H9 (cell line): ENCODE measurements around the gene CYB5B. TPM values are rescaled to one million over a fixed set of nuclear protein-coding genes. Genes with fewer than 3 reads are reported as not detected.

Experiments
- DNase-seq: peaks from one replicate; pipeline ENCODE4 v3.0.0-alpha.2; 2017
- H2AFZ ChIP-seq: one replicate; pipeline ENCODE4 v1.6.1; 2013; ENCODE audit warnings: mild to moderate bottlenecking, low read length, control low read depth, moderate library complexity
- H2AK5ac ChIP-seq: 2 replicates; pipeline ENCODE4 v1.6.1; 2013; ENCODE audit warnings: low read length, control low read depth, mixed read lengths; ENCODE audit not compliant: insufficient read length
- H2BK120ac ChIP-seq: one replicate; pipeline ENCODE4 v1.6.1; 2013; ENCODE audit warnings: low read depth, mild to moderate bottlenecking, low read length, control low read depth, inconsistent platforms; ENCODE audit not compliant: poor library complexity, severe bottlenecking
- H2BK12ac ChIP-seq: 2 replicates; pipeline ENCODE4 v1.6.1; 2013; ENCODE audit warnings: low read length, control low read depth, mixed read lengths, low read depth; ENCODE audit not compliant: insufficient read length
- H2BK15ac ChIP-seq: 2 replicates; pipeline ENCODE4 v1.6.1; 2013; ENCODE audit warnings: low read depth, low read length, control low read depth
- H2BK20ac ChIP-seq: one replicate; pipeline ENCODE4 v1.6.1; 2013; ENCODE audit warnings: low read depth, mild to moderate bottlenecking, low read length, control low read depth, inconsistent platforms; ENCODE audit not compliant: poor library complexity, severe bottlenecking
- H2BK5ac ChIP-seq: 2 replicates; pipeline ENCODE4 v1.6.1; 2013; ENCODE audit warnings: low read length, control low read depth, mixed read lengths; ENCODE audit not compliant: insufficient read length
- H3K14ac ChIP-seq: 2 replicates; pipeline ENCODE4 v1.6.1; 2013; ENCODE audit warnings: low read length, control low read depth; ENCODE audit not compliant: insufficient read depth
- H3K18ac ChIP-seq: 2 replicates; pipeline ENCODE4 v1.6.1; 2013; ENCODE audit warnings: low read depth, mild to moderate bottlenecking, mixed read lengths, low read length, control low read depth; ENCODE audit not compliant: insufficient read length
- H3K23ac ChIP-seq: 2 replicates; pipeline ENCODE4 v1.6.1; 2013; ENCODE audit warnings: low read length, control low read depth, mixed read lengths, low read depth; ENCODE audit not compliant: insufficient read length
- H3K23me2 ChIP-seq: 2 replicates; pipeline ENCODE4 v1.6.1; 2013; ENCODE audit warnings: low read depth, mild to moderate bottlenecking, mixed read lengths, low read length, control low read depth; ENCODE audit not compliant: insufficient read length, poor library complexity, severe bottlenecking
- H3K27ac ChIP-seq: 2 replicates; pipeline ENCODE4 v1.5.1; 2013; ENCODE audit warnings: low read length, control low read depth, mixed read lengths, low read depth; ENCODE audit not compliant: insufficient read length
- H3K27me3 ChIP-seq: 2 replicates; pipeline ENCODE4 v1.6.1; 2013; ENCODE audit warnings: low read length, control low read depth, inconsistent platforms; ENCODE audit not compliant: insufficient read depth
- H3K4ac ChIP-seq: 2 replicates; pipeline ENCODE4 v1.6.1; 2013; ENCODE audit warnings: low read depth, mild to moderate bottlenecking, control low read depth, inconsistent platforms, low read length, moderate library complexity
- H3K4me1 ChIP-seq: 2 replicates; pipeline ENCODE4 v1.6.1; 2013; ENCODE audit warnings: low read length, control low read depth, inconsistent platforms; ENCODE audit not compliant: insufficient read depth
- H3K4me2 ChIP-seq: 2 replicates; pipeline ENCODE4 v1.6.1; 2013; ENCODE audit warnings: low read length, control low read depth, mixed read lengths; ENCODE audit not compliant: insufficient read length, insufficient read depth
- H3K56ac ChIP-seq: 2 replicates; pipeline ENCODE4 v1.6.1; 2013; ENCODE audit warnings: low read depth, mild to moderate bottlenecking, mixed read lengths, low read length, control low read depth; ENCODE audit not compliant: insufficient read length
- H3K79me1 ChIP-seq: 2 replicates; pipeline ENCODE4 v1.6.1; 2013; ENCODE audit warnings: low read depth, mild to moderate bottlenecking, moderate library complexity, low read length, control low read depth, inconsistent platforms; ENCODE audit not compliant: insufficient read depth, poor library complexity, severe bottlenecking
- H3K79me2 ChIP-seq: 2 replicates; pipeline ENCODE4 v1.6.1; 2013; ENCODE audit warnings: low read length, control low read depth, inconsistent platforms; ENCODE audit not compliant: insufficient read depth
- H3K9ac ChIP-seq: 2 replicates; pipeline ENCODE4 v1.6.1; 2013; ENCODE audit warnings: low read length, control low read depth, mixed read lengths; ENCODE audit not compliant: insufficient read length; ENCODE audit errors: extremely low read depth
- H3K9me3 ChIP-seq: one replicate; pipeline ENCODE4 v1.6.1; 2013; ENCODE audit warnings: low read depth, low read length, inconsistent platforms; ENCODE audit not compliant: control insufficient read depth
- H3T11ph ChIP-seq: one replicate; pipeline ENCODE4 v1.6.1; 2013; ENCODE audit warnings: mild to moderate bottlenecking, low read length, control low read depth, inconsistent platforms
- H4K20me1 ChIP-seq: one replicate; pipeline ENCODE4 v1.6.1; 2013; ENCODE audit not compliant: control insufficient read depth, insufficient read length, insufficient read depth
- H4K5ac ChIP-seq: 2 replicates; pipeline ENCODE4 v1.6.1; 2013; ENCODE audit warnings: low read depth, mild to moderate bottlenecking, mixed read lengths, low read length, control low read depth; ENCODE audit not compliant: insufficient read length
- H4K8ac ChIP-seq: replicated peaks from 2 replicates; pipeline ENCODE4 v1.6.1; 2013; ENCODE audit warnings: low read length, control low read depth, mixed read lengths, low read depth; ENCODE audit not compliant: insufficient read length
- H4K91ac ChIP-seq: 2 replicates; pipeline ENCODE4 v1.6.1; 2013; ENCODE audit warnings: low read depth, mild to moderate bottlenecking, moderate library complexity, mixed read lengths, low read length, control low read depth; ENCODE audit not compliant: insufficient read length
- H3K27ac Mint-ChIP-seq, 3 experiments: 2 replicates in 2 of 3; 3 replicates in 1 of 3; pipeline ENCODE4 v1.8.0; 2020 to 2021; ENCODE audit warnings: mixed read lengths in 3 of 3, mild to moderate bottlenecking in 1 of 3, moderate library complexity in 1 of 3
- H3K27me3 Mint-ChIP-seq: 2 replicates; pipeline ENCODE4 v1.8.0; 2021; ENCODE audit warnings: low read depth, mild to moderate bottlenecking, moderate library complexity, mixed read lengths
- H3K36me3 Mint-ChIP-seq, 3 experiments: 2 replicates in 2 of 3; 3 replicates in 1 of 3; pipeline ENCODE4 v1.8.0; 2020 to 2021; ENCODE audit warnings: low read depth in 3 of 3, mixed read lengths in 3 of 3; ENCODE audit not compliant: insufficient read depth in 1 of 3
- H3K4me1 Mint-ChIP-seq, 2 experiments: 2 replicates each; pipeline ENCODE4 v1.8.0; 2020; ENCODE audit warnings: mixed read lengths in 2 of 2
- H3K4me3 Mint-ChIP-seq, 2 experiments: 2 replicates in 1 of 2; 3 replicates in 1 of 2; pipeline ENCODE4 v1.8.0; 2020 to 2021; ENCODE audit warnings: mild to moderate bottlenecking in 2 of 2, mixed read lengths in 2 of 2, moderate library complexity in 1 of 2
- H3K9me3 Mint-ChIP-seq, 2 experiments: 2 replicates in 1 of 2; 3 replicates in 1 of 2; pipeline ENCODE4 v1.8.0; 2020; ENCODE audit warnings: mild to moderate bottlenecking in 2 of 2, mixed read lengths in 2 of 2, moderate library complexity in 1 of 2
- CTCF ChIP-seq: fragments of 200-600 bp; sonication (generic); conservative IDR thresholded peaks from 3 replicates; pipeline ENCODE4 v1.8.0; 2021; ENCODE audit warnings: antibody characterized with exemption, mild to moderate bottlenecking
- WGBS: extraction: QIAGEN DNeasy Blood & Tissue Kit; methylation state at CpG from one replicate; pipeline ENCODE4 v1.1.7; 2013; ENCODE audit warnings: missing lambda C conversion rate, low lambda C conversion rate, mixed read lengths; ENCODE audit not compliant: insufficient read length; ENCODE audit errors: extremely low coverage; 5-methylcytosine and 5-hydroxymethylcytosine counted together
- total RNA-seq: library from RNA; stranded (reverse); gene quantifications from 2 replicates; pipeline ENCODE4 v1.2.1, GENCODE V29; 2021

Gene CYB5B
- total RNA-seq, 1 experiment from 2014 or later: 126 TPM

GRCh38 chr16:69508033-69508755, 83.8 kb downstream of the CYB5B start:
- Histone ChIP-seq H2AK5ac (no peak overlapping the region), H3T11ph (no peak overlapping the region), H3K56ac (no peak overlapping the region), H3K9me3 (no peaks in the 10 kb centered on the region), H3K18ac (no peak overlapping the region), H3K9ac (no peak overlapping the region), H2BK12ac (no peak overlapping the region), H3K27ac (no peak overlapping the region), H3K27me3 (no peaks in the 10 kb centered on the region), H3K14ac (no peak overlapping the region), H3K4me1 (no peaks in the 10 kb centered on the region; the same call in 1 of the 2 replicates), H3K79me1 (no peaks in the 10 kb centered on the region), H3K4ac (no peak overlapping the region), H3K79me2 (no peaks in the 10 kb centered on the region), H4K91ac (no peak overlapping the region), H2AFZ (peak overlapping the region; percentile 85), H4K5ac (no peak overlapping the region), H3K23ac (no peak overlapping the region), H4K20me1 (no peaks in the 10 kb centered on the region), H3K23me2 (no peaks in the 10 kb centered on the region), H2BK5ac (no peak overlapping the region), H2BK20ac (no peak overlapping the region), H2BK120ac (no peak overlapping the region), H2BK15ac (no peak overlapping the region), H4K8ac (no peak overlapping the region), H3K4me2 (no peak overlapping the region)
- no peak for TF ChIP-seq CTCF
- no peaks in the 10 kb centered on the region for H3K9me3 Mint-ChIP-seq
- no peaks in the 10 kb centered on the region for H3K36me3 Mint-ChIP-seq
- no peak for DNase-seq
- no peaks in the 10 kb centered on the region for H3K27me3 Mint-ChIP-seq
- 0 out of 4 replicates have a peak, but pooled peaks cover 0 to 2% of the 10 kb centered on the region in 2 experiments for H3K4me1 Mint-ChIP-seq
- no CpG with 5 or more reads among the region's 4 CpGs for WGBS
- H3K27ac Mint-ChIP-seq: no peak overlapping the region
- H3K4me3 Mint-ChIP-seq: no peak overlapping the region
